CD14-positive monocyte (primary cell): ENCODE measurements around the gene DOC2A. TPM values are rescaled to one million over a fixed set of nuclear protein-coding genes. Genes with fewer than 3 reads are reported as not detected.
A peak's percentile ranks its signal among the peaks of the same experiment; 100 is the strongest.

Experiments
- DNase-seq, 3 donors: peaks; one replicate each; pipeline ENCODE4 v3.0.0-alpha.2; 2011 to 2022
- H2AFZ ChIP-seq: 2 replicates; pipeline ENCODE4 v1.6.0; 2012; ENCODE audit warnings: mild to moderate bottlenecking, low read depth, low read length, inconsistent platforms; ENCODE audit not compliant: insufficient read depth, poor library complexity, severe bottlenecking
- H3K27ac ChIP-seq, 2 donors: 1 replicate in 1 of 2; 2 replicates in 1 of 2; pipeline ENCODE4 v1.5.1; 2012 to 2013; ENCODE audit warnings: low read length in 2 of 2, control low read depth in 1 of 2, inconsistent platforms in 1 of 2, low read depth in 1 of 2, mild to moderate bottlenecking in 1 of 2
- H3K27me3 ChIP-seq, 2 donors: one replicate each; pipeline versions ENCODE4 v1.6.0 to v1.6.1; 2011 to 2013; ENCODE audit warnings: low read length in 2 of 2; ENCODE audit not compliant: control insufficient read depth in 2 of 2, insufficient read depth in 2 of 2
- H3K36me3 ChIP-seq, 2 donors: replicated peaks in 1 of 2; 1 replicate in 1 of 2; 2 replicates in 1 of 2; pipeline versions ENCODE4 v1.5.1 to v1.6.1; 2012 to 2013; ENCODE audit warnings: low read length in 2 of 2, control low read depth in 1 of 2, inconsistent platforms in 1 of 2, mild to moderate bottlenecking in 1 of 2; ENCODE audit not compliant: insufficient read depth in 2 of 2, control insufficient read depth in 1 of 2
- H3K4me1 ChIP-seq, 2 donors: 1 replicate in 1 of 2; 2 replicates in 1 of 2; pipeline versions ENCODE4 v1.5.1 to v1.6.1; 2012 to 2013; ENCODE audit warnings: low read length in 2 of 2, control low read depth in 1 of 2, inconsistent platforms in 1 of 2, mild to moderate bottlenecking in 1 of 2, moderate library complexity in 1 of 2; ENCODE audit not compliant: insufficient read depth in 2 of 2, control insufficient read depth in 1 of 2
- H3K4me2 ChIP-seq: replicated peaks from 2 replicates; pipeline ENCODE3; 2012; ENCODE audit warnings: low read length, moderate library complexity, mild to moderate bottlenecking; ENCODE audit not compliant: poor library complexity, severe bottlenecking; ENCODE audit errors: extremely low read depth
- H3K4me3 ChIP-seq, 3 experiments: fragments of 200-600 bp in 1 of 3; sonication (generic) in 1 of 3; replicated peaks in 1 of 3; 1 replicate in 2 of 3; 2 replicates in 1 of 3; pipeline ENCODE4 v1.5.1; 2011 to 2013; ENCODE audit warnings: low read length in 3 of 3, mild to moderate bottlenecking in 3 of 3, control low read depth in 2 of 3, low read depth in 2 of 3, inconsistent platforms in 1 of 3, moderate library complexity in 1 of 3
- H3K79me2 ChIP-seq: 2 replicates; pipeline ENCODE4 v1.6.0; 2012; ENCODE audit warnings: mild to moderate bottlenecking, control low read depth, inconsistent platforms, low read length, moderate library complexity; ENCODE audit not compliant: insufficient read depth
- H3K9ac ChIP-seq: 2 replicates; pipeline ENCODE4 v1.6.0; 2017; ENCODE audit warnings: low read length, mild to moderate bottlenecking; ENCODE audit not compliant: insufficient read depth, poor library complexity, severe bottlenecking
- H3K9me3 ChIP-seq, 2 donors: replicated peaks in 1 of 2; 1 replicate in 1 of 2; 2 replicates in 1 of 2; pipeline versions ENCODE4 v1.5.1 to v1.6.1; 2012 to 2013; ENCODE audit warnings: low read length in 2 of 2, control low read depth in 1 of 2; ENCODE audit not compliant: control insufficient read depth in 1 of 2, insufficient read depth in 1 of 2
- H4K20me1 ChIP-seq: 2 replicates; pipeline ENCODE4 v1.6.0; 2012; ENCODE audit warnings: mild to moderate bottlenecking, low read length, control low read depth, moderate library complexity; ENCODE audit not compliant: insufficient read depth
- H3K27ac Mint-ChIP-seq, 7 donors: one replicate each; pipeline ENCODE4 v1.8.0; 2020; ENCODE audit warnings: mild to moderate bottlenecking in 7 of 7, mixed read lengths in 7 of 7, moderate library complexity in 6 of 7, inconsistent platforms in 2 of 7
- H3K27me3 Mint-ChIP-seq, 3 donors: one replicate each; pipeline ENCODE4 v1.8.0; 2021 to 2022; ENCODE audit warnings: low read depth in 3 of 3, mild to moderate bottlenecking in 3 of 3, mixed read lengths in 3 of 3, moderate library complexity in 3 of 3, inconsistent platforms in 1 of 3
- H3K36me3 Mint-ChIP-seq, 2 donors: one replicate each; pipeline ENCODE4 v1.8.0; 2020; ENCODE audit warnings: mixed read lengths in 2 of 2, inconsistent platforms in 1 of 2, mild to moderate bottlenecking in 1 of 2
- H3K4me1 Mint-ChIP-seq: one replicate; pipeline ENCODE4 v1.8.0; 2020; ENCODE audit warnings: mild to moderate bottlenecking, mixed read lengths
- H3K4me3 Mint-ChIP-seq, 2 donors: one replicate each; pipeline ENCODE4 v1.8.0; 2020; ENCODE audit warnings: mild to moderate bottlenecking in 2 of 2, mixed read lengths in 2 of 2, moderate library complexity in 1 of 2
- H3K9me3 Mint-ChIP-seq, 7 donors: one replicate each; pipeline ENCODE4 v1.8.0; 2020 to 2022; ENCODE audit warnings: mixed read lengths in 7 of 7, mild to moderate bottlenecking in 6 of 7, moderate library complexity in 6 of 7, inconsistent platforms in 2 of 7
- CTCF ChIP-seq: fragments of 200-600 bp; IDR thresholded peaks from one replicate; pipeline ENCODE4 v1.8.0; 2022; ENCODE audit warnings: antibody characterized with exemption, mild to moderate bottlenecking
- WGBS: methylation state at CpG from one replicate; pipeline ENCODE4 v1.1.5; 2013; ENCODE audit warnings: missing lambda C conversion rate; ENCODE audit not compliant: insufficient coverage; 5-methylcytosine and 5-hydroxymethylcytosine counted together
- intact Hi-C, 2 donors: fragments of 100-400 bp; cut with micrococcal nuclease; formaldehyde crosslinking; loops; one replicate each; pipeline versions ENCODE4 v1.15.0 to v1.15.1; 2023
- polyA plus RNA-seq, 3 donors: library from polyadenylated mRNA; depleted of rRNA in 1 of 3; unstranded in 2 of 3; stranded (reverse) in 1 of 3; fragments of 300-500 nt in 2 of 3; fragments of >200 nt in 1 of 3; fragmentation: Illumina TruSeq in 2 of 3; gene quantifications; 1 replicate in 2 of 3; 2 replicates in 1 of 3; pipeline ENCODE4 v1.2.3, GENCODE V29; 2012 to 2021

DOC2A gene
- polyA plus RNA-seq, 3 donors: 0.23 to 3.7 (median 0.66) TPM

DNA sequence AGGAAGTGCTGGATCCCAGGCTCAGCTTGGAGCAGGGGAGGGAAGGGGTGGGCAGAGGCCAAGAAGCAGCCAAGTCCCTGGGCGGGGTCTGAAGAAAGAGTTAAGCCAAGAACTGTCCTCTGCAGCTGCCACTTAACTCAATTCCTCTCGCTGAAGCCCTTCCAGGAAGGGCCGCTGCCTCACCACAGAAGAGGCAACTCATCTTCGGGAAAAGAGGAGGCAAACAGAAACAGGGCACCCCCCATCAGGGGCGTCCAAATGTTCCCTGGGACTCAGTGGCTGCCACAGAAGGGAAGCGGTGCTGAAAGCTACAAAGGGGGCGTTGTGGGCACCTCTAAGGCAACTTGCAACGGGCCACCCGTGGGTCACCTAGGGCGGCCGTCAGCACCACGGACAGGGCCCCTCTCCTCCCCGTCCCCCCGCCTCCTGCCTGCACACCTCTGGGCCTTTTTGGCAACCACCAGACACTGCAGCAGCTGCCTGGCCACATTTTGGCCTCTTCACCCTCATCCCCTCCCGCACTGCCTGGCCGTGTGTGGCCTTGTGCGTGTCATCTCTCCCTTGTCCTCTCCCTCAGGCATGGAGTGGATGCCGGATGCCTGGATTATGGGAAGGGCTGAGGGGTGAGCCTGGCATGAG, 17.7 kb upstream of the DOC2A start:
- H3K4me1 Mint-ChIP-seq: peaks cover 1% of the 10 kb centered on the region
- Histone ChIP-seq H2AFZ (no peak overlapping the region), H3K4me3 (no peak overlapping the region), H3K79me2 (no peaks in the 10 kb centered on the region), H3K27me3 (peaks cover 30 to 59% of the 10 kb centered on the region in 2 donors), H3K27ac (no peak overlapping the region), H4K20me1 (no peaks in the 10 kb centered on the region), H3K4me1 (peaks cover 0 to 4% of the 10 kb centered on the region in 2 donors), H3K4me2 (no peak overlapping the region), H3K9ac (no peak overlapping the region), H3K9me3 (peaks cover 0 to 6% of the 10 kb centered on the region in 2 donors), H3K36me3 (no peaks in the 10 kb centered on the region)
- peaks cover 52 to 72% (median 66%) of the 10 kb centered on the region in 3 donors for H3K27me3 Mint-ChIP-seq
- H3K27ac Mint-ChIP-seq: peak overlapping the region in 1 of 7 donors; percentile 50
- no peaks in the 10 kb centered on the region for H3K36me3 Mint-ChIP-seq
- TF ChIP-seq CTCF: no peak
- intact Hi-C loops: loop anchor here in 1 of 2 donors (10.0 kb wide), 2 partner anchors 84 to 334 kb away; no protein-coding TSS in a partner anchor
- 6% methylated on average over 10 of the region's 18 CpGs for WGBS
- peak overlapping the region in 1 of 2 donors; percentile 77 for H3K4me3 Mint-ChIP-seq
- H3K9me3 Mint-ChIP-seq: peaks cover 0 to 8% (median 5%) of the 10 kb centered on the region in 7 donors
- no peak for DNase-seq

DNA sequence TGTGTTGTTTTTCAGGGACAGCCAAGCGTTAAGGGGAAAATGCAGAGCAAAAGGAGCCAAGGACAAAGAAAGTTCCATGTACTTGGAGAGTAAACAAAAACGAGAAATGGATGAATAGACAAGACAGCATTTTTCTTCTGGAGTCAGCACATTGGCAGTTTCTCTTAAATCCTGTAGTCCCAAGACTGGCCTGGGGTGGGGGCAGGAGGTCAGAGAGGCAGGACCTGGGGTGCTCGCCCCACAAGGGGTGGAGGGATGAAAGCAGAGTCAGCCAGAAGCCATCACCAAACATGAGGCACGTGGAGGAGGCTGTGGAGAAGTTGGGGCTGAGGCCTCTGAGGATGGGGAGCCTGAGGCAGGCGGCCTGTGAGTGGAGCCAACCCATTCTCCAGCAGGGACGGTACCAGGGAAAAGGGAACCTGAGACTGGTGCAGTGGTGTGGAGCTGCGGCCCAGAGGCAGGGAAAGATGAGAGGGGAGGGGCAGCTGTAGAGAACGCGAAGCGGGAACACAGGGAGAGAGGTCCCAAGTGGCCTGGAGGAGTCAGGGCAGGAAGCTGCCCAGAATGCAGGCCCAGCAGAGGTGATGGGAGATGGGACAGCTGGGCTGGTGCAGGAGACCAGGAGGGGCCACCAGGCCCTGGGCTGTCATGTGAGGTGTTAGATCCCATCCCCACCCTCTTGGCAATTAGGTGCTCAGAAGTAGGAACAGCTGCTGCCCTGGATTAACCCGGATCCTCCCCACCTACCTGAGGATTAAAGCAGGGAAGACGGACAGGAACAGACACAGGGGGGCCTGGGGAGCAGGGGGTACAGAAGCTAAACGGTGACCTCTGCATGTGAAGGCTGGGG, 17.0 kb upstream of the DOC2A start:
- H3K27ac Mint-ChIP-seq: no peak overlapping the region
- no peak for DNase-seq
- peaks cover 0 to 8% (median 5%) of the 10 kb centered on the region in 7 donors for H3K9me3 Mint-ChIP-seq
- peaks cover 52 to 68% (median 64%) of the 10 kb centered on the region in 3 donors for H3K27me3 Mint-ChIP-seq
- Histone ChIP-seq H3K4me1 (peaks cover 0 to 4% of the 10 kb centered on the region in 2 donors), H3K79me2 (no peaks in the 10 kb centered on the region), H3K36me3 (no peaks in the 10 kb centered on the region), H4K20me1 (no peaks in the 10 kb centered on the region), H3K4me3 (no peak overlapping the region), H3K9ac (no peak overlapping the region), H3K27ac (no peak overlapping the region), H3K9me3 (peaks cover 0 to 6% of the 10 kb centered on the region in 2 donors), H2AFZ (no peak overlapping the region), H3K4me2 (no peak overlapping the region), H3K27me3 (peaks cover 30 to 59% of the 10 kb centered on the region in 2 donors)
- no peak for TF ChIP-seq CTCF
- peak overlapping the region in 1 of 2 donors; percentile 39 for H3K4me3 Mint-ChIP-seq
- 53% methylated on average over 9 of the region's 13 CpGs for WGBS
- intact Hi-C loops: loop anchor here in 1 of 2 donors (10.0 kb wide), 2 partner anchors 83 to 333 kb away; no protein-coding TSS in a partner anchor
- no peaks in the 10 kb centered on the region for H3K36me3 Mint-ChIP-seq
- peaks cover 1% of the 10 kb centered on the region for H3K4me1 Mint-ChIP-seq
